Suprapubic skin (tissue), 4 donors: Measurements from ENCODE around the gene E2F1. TPM values are rescaled to one million over a fixed set of nuclear protein-coding genes. Genes with fewer than 3 reads are reported as not detected.

ENCODE experiments used
- DNase-seq, 2 donors: peaks; one replicate each; pipeline ENCODE4 v3.0.0-alpha.2; 2019; ENCODE audit warnings: low spot score in 2 of 2
- H3K27ac ChIP-seq: fragments of 200-600 bp; sonication (generic); one replicate; pipeline ENCODE4 v1.5.1; 2019
- H3K27me3 ChIP-seq: fragments of 200-600 bp; sonication (generic); one replicate; pipeline ENCODE4 v1.5.1; 2019
- H3K36me3 ChIP-seq: fragments of 200-600 bp; sonication (generic); one replicate; pipeline ENCODE4 v1.5.1; 2019
- H3K4me1 ChIP-seq: fragments of 200-600 bp; sonication (generic); one replicate; pipeline ENCODE4 v1.5.1; 2019
- H3K4me3 ChIP-seq: fragments of 200-600 bp; sonication (generic); one replicate; pipeline ENCODE4 v1.5.1; 2019; ENCODE audit warnings: mild to moderate bottlenecking
- H3K9me3 ChIP-seq: fragments of 200-600 bp; sonication (generic); one replicate; pipeline ENCODE4 v1.5.1; 2019
- CTCF ChIP-seq, 2 donors: fragments of 200-600 bp in 1 of 2; fragments of 450-650 bp in 1 of 2; sonication (generic) in 1 of 2; IDR thresholded peaks; one replicate each; pipeline ENCODE4 v1.5.1; 2016 to 2019; ENCODE audit warnings: antibody characterized with exemption in 2 of 2, mild to moderate bottlenecking in 1 of 2, moderate library complexity in 1 of 2
- EP300 ChIP-seq: sonication (generic); formaldehyde crosslinking; IDR thresholded peaks from one replicate; pipeline ENCODE4 v1.6.1; 2017; ENCODE audit warnings: antibody characterized with exemption
- POLR2A ChIP-seq, 2 donors: fragments of 450-650 bp; IDR thresholded peaks; one replicate each; pipeline ENCODE4 v1.6.1; 2017; ENCODE audit warnings: antibody characterized with exemption in 2 of 2, mild to moderate bottlenecking in 2 of 2, moderate library complexity in 2 of 2
- POLR2AphosphoS5 ChIP-seq, 3 donors: sonication (generic); formaldehyde crosslinking; IDR thresholded peaks; one replicate each; pipeline ENCODE4 v1.6.1; 2017; ENCODE audit warnings: antibody characterized with exemption in 3 of 3
- WGBS: methylation state at CpG from one replicate; pipeline ENCODE4 v1.1.5; 2018; 5-methylcytosine and 5-hydroxymethylcytosine counted together
- total RNA-seq, 4 donors: library from RNA; depleted of rRNA; stranded (reverse); fragments of >200 nt; gene quantifications; one replicate each; pipeline ENCODE4 v1.1.0, GENCODE V29; 2016

E2F1 gene
- total RNA-seq, 4 donors from 2014 or later = 3.5 to 5.6 (median 4.6) TPM

GRCh38 chr20:33671573-33672288, 14.5 kb downstream of the E2F1 start:
- peaks cover 67% of the 10 kb centered on the region for H3K4me1 ChIP-seq
- no peaks in the 10 kb centered on the region for H3K27me3 ChIP-seq
- peaks cover 4% of the 10 kb centered on the region for H3K36me3 ChIP-seq
- no peak overlapping the region for H3K27ac ChIP-seq
- no peak for DNase-seq
- 81% methylated on average over 8 of the region's 8 CpGs for whole genome bisulfite sequencing
- H3K4me3 ChIP-seq = no peak overlapping the region
- TF ChIP-seq POLR2A (IDR thresholded peaks at IDR 0.05) = no peak
- no peaks in the 10 kb centered on the region for H3K9me3 ChIP-seq

GRCh38 chr20:33670715-33671499, 15.3 kb downstream of the E2F1 start:
- Histone ChIP-seq H3K36me3 (peaks cover 4% of the 10 kb centered on the region), H3K4me3 (no peak overlapping the region), H3K9me3 (no peaks in the 10 kb centered on the region), H3K4me1 (peaks cover 66% of the 10 kb centered on the region), H3K27me3 (no peaks in the 10 kb centered on the region), H3K27ac (no peak overlapping the region)
- 77% methylated on average over 6 of the region's 6 CpGs for WGBS
- TF ChIP-seq POLR2AphosphoS5 (IDR thresholded peaks at IDR 0.05) (no peak), EP300 (no peak), POLR2A (IDR thresholded peaks at IDR 0.05) (no peak), CTCF (IDR thresholded peaks at IDR 0.05) (no peak)
- DNase-seq = no peak

GRCh38 chr20:33669873-33670640, 16.1 kb downstream of the E2F1 start:
- WGBS = 64% methylated on average over 13 of the region's 13 CpGs
- no peak overlapping the region for H3K4me3 ChIP-seq
- H3K27ac ChIP-seq = no peak overlapping the region
- TF ChIP-seq POLR2AphosphoS5 (IDR thresholded peaks at IDR 0.05) = no peak
- TF ChIP-seq CTCF (IDR thresholded peaks at IDR 0.05) = no peak
- no peak for TF ChIP-seq POLR2A (IDR thresholded peaks at IDR 0.05)
- no peak for TF ChIP-seq EP300
- peaks cover 4% of the 10 kb centered on the region for H3K36me3 ChIP-seq
- DNase-seq = no peak
- no peaks in the 10 kb centered on the region for H3K9me3 ChIP-seq
- H3K27me3 ChIP-seq = no peaks in the 10 kb centered on the region
- peaks cover 59% of the 10 kb centered on the region for H3K4me1 ChIP-seq

GRCh38 chr20:33669224-33669623, 17.0 kb downstream of the E2F1 start:
- peaks cover 4% of the 10 kb centered on the region for H3K36me3 ChIP-seq
- H3K27me3 ChIP-seq = no peaks in the 10 kb centered on the region
- H3K4me3 ChIP-seq = no peak overlapping the region
- H3K9me3 ChIP-seq = no peaks in the 10 kb centered on the region
- DNase-seq = no peak
- H3K27ac ChIP-seq = no peak overlapping the region
- TF ChIP-seq EP300 = no peak
- TF ChIP-seq CTCF (IDR thresholded peaks at IDR 0.05) = no peak
- peaks cover 58% of the 10 kb centered on the region for H3K4me1 ChIP-seq
- no CpG with 5 or more reads among the region's 5 CpGs for WGBS

GRCh38 chr20:33668466-33669155, 17.6 kb downstream of the E2F1 start:
- DNase-seq = no peak
- TF ChIP-seq POLR2A (IDR thresholded peaks at IDR 0.05) = no peak
- no peak for TF ChIP-seq EP300
- no peak for TF ChIP-seq POLR2AphosphoS5 (IDR thresholded peaks at IDR 0.05)
- no peak for TF ChIP-seq CTCF (IDR thresholded peaks at IDR 0.05)
- Histone ChIP-seq H3K9me3 (no peaks in the 10 kb centered on the region), H3K36me3 (peaks cover 4% of the 10 kb centered on the region), H3K4me3 (peak overlapping the region; percentile 56), H3K4me1 (peaks cover 60% of the 10 kb centered on the region), H3K27ac (no peak overlapping the region), H3K27me3 (no peaks in the 10 kb centered on the region)
- 72% methylated on average over 10 of the region's 13 CpGs for WGBS
